GM21367 (cell line): ENCODE data around the gene CHMP1A.

Experiments used
- ATAC-seq: cut with Tn5 transposase; IDR thresholded peaks from one replicate; pipeline ENCODE4 v1.9.1; 2021; ENCODE audit not compliant: unreplicated experiment

Gene CHMP1A

GRCh38 chr16:89607937-89608740 lies 49.4 kb downstream of the CHMP1A start:
- no peak for ATAC-seq

GRCh38 chr16:89607453-89607852 lies 50.1 kb downstream of the CHMP1A start:
- no peak for ATAC-seq

GRCh38 chr16:89606006-89606405 lies 51.5 kb downstream of the CHMP1A start:
- no peak for ATAC-seq

DNA sequence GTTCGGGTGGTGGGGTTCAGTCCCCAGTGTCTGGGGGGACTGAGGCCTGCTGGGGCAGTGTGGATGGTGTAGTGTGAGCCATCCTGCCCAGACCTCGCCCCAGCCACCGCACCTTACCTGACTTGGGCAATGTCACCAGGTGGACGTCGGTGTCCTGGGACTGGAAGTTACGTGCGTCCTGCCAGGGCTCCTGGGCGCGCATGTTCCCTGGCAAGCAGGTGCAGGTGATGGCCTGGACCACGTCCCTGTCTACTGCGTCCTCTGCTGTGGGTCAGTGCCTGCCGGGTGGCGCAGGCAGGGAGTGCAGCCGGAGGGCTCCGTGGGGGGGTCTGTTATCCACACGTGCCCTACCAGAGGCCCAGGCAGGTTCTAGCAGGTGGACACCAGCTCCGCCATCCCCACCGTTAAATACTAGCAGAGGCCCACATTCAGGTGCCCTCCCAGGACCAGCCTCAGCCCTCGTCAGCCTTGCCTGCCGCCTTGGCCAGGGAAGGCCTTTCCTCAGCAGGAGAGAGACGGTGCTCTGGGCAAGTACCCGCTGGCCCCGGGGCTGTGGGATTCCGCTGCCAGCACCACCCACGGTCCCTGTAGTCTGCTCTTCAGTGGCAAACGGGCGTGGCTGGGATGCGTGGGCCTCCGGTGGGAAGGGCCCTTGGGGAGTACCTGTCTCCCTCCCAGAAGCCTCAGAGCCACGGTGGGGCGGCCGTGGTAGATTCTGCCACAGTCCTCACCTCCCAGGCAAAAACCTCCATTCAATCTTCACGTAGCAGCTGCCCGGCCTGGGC lies 52.1 kb downstream of the CHMP1A start:
- no peak for ATAC-seq

DNA sequence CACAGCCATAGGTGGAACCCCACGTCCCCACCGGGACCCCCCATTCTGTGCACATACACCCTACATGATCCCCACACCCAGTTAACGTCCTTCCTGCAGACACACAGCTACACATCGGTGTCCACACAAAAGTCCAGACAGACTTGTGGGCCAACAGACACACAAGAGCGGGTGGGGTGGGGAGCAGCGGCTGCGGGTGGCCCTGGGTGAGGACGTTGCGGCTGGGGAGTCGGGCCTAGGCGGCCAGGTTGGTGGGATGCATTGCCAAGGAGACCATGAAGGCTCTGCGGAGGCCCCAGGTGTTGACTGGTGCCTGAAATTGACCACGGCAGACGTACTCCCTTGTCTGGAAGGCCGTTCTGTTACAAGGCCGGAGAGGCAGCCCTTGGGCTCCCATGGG lies 52.7 kb downstream of the CHMP1A start:
- no peak for ATAC-seq

DNA sequence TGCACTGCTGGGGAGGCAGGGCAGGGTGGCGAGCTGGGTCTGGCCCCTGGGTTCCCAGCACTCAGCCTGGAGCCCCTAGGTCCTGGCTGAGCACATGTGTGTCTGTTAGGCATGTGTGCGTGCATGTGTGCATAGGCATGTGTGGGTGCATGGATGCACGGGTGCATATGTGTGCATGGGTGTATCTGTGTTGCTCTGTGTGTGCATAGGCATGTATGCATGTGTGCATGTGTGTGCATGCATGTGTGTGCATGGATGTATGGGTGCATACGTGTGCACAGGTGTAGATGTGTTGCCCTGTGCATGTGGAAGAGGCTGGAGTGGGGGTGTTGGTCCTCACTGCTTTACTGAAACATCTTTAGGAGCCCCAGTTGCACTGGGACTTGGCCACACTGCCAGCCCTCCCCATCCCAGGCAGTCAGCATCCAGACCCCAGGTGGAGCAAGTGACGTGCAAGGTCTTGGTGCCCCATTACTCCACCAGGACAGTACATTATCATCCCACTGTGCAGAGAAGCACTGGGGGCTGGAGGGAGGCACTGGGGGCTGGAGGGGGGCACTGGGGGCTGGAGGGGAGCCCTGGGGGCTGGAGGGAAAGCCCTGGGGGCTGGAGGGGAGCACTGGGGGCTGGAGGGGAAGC lies 54.4 kb downstream of the CHMP1A start:
- no peak for ATAC-seq

GRCh38 chr16:89602273-89602951 lies 55.1 kb downstream of the CHMP1A start:
- ATAC-seq = no peak

GRCh38 chr16:89601906-89602272 lies 55.6 kb downstream of the CHMP1A start:
- ATAC-seq = no peak

DNA sequence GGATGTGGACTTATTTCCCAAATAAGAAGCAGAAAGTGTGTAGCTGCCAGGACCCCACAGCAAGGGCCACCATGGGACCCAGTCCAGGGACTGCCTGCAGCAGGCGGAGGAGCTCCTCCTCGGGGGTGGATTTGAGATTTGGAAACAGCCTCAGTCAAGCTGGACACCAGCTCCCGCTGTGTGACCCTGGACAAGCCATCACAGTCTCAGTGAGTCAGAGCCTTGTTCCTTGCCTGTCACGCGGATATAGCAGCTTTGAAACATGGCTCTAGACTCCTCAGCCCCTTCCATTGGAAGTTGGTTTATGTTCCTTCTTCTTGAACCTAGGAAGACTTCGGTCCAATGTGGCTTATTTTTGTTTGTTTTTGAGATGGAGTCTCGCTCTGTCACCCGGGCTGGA lies 56.6 kb downstream of the CHMP1A start:
- ATAC-seq = no peak

DNA sequence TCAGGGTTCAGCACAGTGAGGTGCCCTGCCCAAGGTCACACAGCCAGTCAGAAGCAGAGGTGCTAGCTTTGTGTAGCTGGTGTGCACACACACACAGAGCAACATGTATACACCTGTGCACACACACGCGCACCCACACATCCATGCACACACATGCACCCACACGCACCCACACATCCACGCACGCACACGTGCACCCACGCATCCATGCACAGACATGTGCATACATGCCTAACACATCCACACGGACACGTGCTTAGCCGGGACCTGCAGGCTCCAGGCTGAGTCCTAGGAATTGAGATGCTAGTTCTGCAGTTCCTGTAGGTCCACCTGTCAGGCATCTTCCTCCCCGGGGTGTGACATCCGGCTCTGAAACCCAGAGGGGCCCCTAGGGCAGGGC lies 57.1 kb downstream of the CHMP1A start:
- no peak for ATAC-seq

GRCh38 chr16:89599902-89600301 lies 57.6 kb downstream of the CHMP1A start:
- ATAC-seq = no peak

- ATAC-seq = no peak
Measured at GRCh38 chr16:89599451-89599858, 58.1 kb downstream of the CHMP1A start.

DNA sequence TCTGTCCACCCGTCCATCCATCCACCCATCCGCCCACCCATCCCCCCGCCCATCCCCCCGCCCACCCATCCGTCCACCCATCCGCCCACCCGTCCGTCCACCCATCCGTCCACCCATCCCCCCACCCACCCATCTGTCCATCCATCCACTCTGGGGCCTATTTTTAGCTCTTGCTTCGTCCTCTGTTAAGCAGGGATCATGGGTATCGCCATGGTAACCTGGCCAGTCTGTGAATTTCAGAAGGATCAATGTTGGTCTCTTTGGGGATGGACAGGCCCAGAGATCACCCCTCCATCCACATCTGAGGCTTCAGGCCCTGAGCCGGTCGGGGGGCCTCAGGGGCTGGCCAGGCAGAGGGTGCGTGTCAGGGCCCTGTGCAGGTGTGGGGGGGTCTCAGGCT lies 59.3 kb downstream of the CHMP1A start:
- no peak for ATAC-seq

- ATAC-seq = no peak
Measured at GRCh38 chr16:89596957-89597649, 60.4 kb downstream of the CHMP1A start.

DNA sequence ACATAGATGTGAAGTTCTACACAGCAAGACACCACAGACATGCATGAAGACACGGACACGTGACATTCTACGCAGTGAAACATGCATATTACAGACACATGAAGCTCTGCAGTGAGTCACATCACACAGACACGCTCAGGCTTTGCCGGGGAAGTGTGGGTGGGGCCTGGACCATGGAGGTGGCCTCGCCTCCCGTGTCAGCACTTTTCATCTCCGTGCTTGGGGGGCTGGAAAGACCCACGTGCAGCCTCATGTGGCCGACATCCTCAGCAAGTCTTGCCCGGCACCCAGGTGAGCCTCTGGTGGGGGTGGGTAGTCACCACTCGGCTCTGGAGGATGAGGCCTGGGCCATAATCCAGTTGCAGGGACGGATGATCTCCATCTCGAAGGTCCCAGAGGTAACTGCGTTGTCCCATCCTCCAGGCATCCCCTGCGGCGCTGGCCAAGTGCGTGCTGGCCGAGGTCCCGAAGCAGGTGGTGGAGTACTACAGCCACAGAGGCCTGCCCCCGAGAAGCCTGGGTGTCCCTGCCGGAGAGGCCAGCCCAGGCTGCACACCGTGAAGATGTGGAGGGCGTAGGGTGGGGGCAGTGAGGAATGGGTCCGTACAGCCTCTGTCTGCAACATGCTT lies 61.3 kb downstream of the CHMP1A start:
- ATAC-seq = no peak

DNA sequence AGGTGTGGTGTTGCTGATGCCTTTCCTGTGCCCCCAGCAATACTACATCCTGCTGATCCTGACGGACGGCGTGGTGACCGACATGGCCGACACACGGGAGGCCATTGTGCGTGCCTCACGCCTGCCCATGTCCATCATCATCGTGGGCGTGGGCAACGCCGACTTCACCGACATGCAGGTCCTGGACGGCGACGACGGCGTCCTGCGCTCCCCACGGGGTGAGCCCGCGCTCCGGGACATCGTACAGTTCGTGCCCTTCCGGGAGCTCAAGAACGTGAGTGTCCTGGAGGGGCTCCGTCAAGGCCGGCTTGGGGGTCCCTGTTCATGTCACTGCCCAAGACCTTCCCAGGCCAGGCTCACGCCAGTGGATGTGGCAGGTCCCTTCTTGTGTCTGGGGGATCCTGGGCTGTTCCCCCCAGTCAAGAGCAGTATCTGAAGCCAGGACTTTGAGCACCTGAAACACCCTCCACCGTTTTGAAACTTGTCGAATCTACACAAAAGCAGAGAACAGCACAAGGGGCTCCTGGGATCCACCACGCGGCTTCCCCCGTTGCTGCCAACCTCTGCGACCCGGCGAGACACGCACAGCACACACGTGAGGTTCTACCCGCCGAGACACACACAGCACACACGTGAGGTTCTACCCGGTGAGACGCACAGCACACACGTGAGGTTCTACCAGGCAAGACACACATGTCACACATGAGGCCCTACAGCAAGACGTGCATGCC lies 62.0 kb downstream of the CHMP1A start:
- ATAC-seq = no peak
